SK-N-SH treated with all-trans-retinoic acid at 6 μM for 48 hours (cell line): ENCODE measurements around the gene SPIN4.

Source experiments
- ATAC-seq: fragments of 200-7000 bp; cut with Tn5 transposase; 3 replicates; pipeline ENCODE4 v1.9.1; 2020; ENCODE audit warnings: mild to moderate bottlenecking, moderate library complexity
- ARNTL ChIP-seq: fragments of 450-650 bp; formaldehyde crosslinking; IDR thresholded peaks from 2 replicates; pipeline ENCODE4 v1.5.0; 2020; ENCODE audit warnings: low read depth, mild to moderate bottlenecking, moderate library complexity, borderline replicate concordance
- BACH2 ChIP-seq: fragments of 250-450 bp; sonication (Bioruptor Pico); IDR thresholded peaks from 2 replicates; pipeline ENCODE4 v1.9.0; 2021; ENCODE audit warnings: mild to moderate bottlenecking, borderline replicate concordance
- ESRRG ChIP-seq: fragments of 250-450 bp; sonication (Bioruptor Pico); IDR thresholded peaks from 2 replicates; pipeline ENCODE4 v1.6.1; 2021; ENCODE audit warnings: mild to moderate bottlenecking
- GLIS3 ChIP-seq: fragments of 250-450 bp; sonication (Bioruptor Pico); IDR thresholded peaks from 2 replicates; pipeline ENCODE4 v1.5.0; 2020; ENCODE audit warnings: mild to moderate bottlenecking, moderate library complexity
- ISL1 ChIP-seq: fragments of 250-450 bp; sonication (Bioruptor Pico); IDR thresholded peaks from 2 replicates; pipeline ENCODE4 v2.1.2; 2022; ENCODE audit warnings: mild to moderate bottlenecking, moderate library complexity
- OSR1 ChIP-seq: fragments of 250-450 bp; sonication (Bioruptor Pico); IDR thresholded peaks from 2 replicates; pipeline ENCODE4 v1.8.0; 2022; ENCODE audit warnings: moderate library complexity, mild to moderate bottlenecking, inconsistent platforms
- PPARA ChIP-seq: fragments of 250-450 bp; sonication (Bioruptor Pico); IDR thresholded peaks from 2 replicates; pipeline ENCODE4 v1.5.0; 2020; ENCODE audit warnings: mild to moderate bottlenecking, borderline replicate concordance
- RARB ChIP-seq: fragments of 250-450 bp; sonication (Bioruptor Pico); IDR thresholded peaks from 2 replicates; pipeline ENCODE4 v1.8.0; 2021; ENCODE audit warnings: mild to moderate bottlenecking, moderate library complexity
- SNAI2 ChIP-seq: fragments of 250-450 bp; sonication (Bioruptor Pico); IDR thresholded peaks from 2 replicates; pipeline ENCODE4 v1.5.0; 2020; ENCODE audit warnings: mild to moderate bottlenecking, moderate library complexity
- TCF4 ChIP-seq: fragments of 250-450 bp; sonication (Bioruptor Pico); IDR thresholded peaks from 2 replicates; pipeline ENCODE4 v1.8.0; 2021; ENCODE audit warnings: mild to moderate bottlenecking, moderate library complexity, borderline replicate concordance
- TOX ChIP-seq: fragments of 250-450 bp; sonication (Bioruptor Pico); IDR thresholded peaks from 2 replicates; pipeline ENCODE4 v1.8.0; 2021; ENCODE audit warnings: mild to moderate bottlenecking, moderate library complexity, borderline replicate concordance
- ZC3H10 ChIP-seq: fragments of 250-450 bp; sonication (Bioruptor Pico); IDR thresholded peaks from 2 replicates; pipeline ENCODE4 v1.5.1; 2021; ENCODE audit warnings: mild to moderate bottlenecking, moderate library complexity
- ZFP3 ChIP-seq: fragments of 250-450 bp; sonication (Bioruptor Pico); IDR thresholded peaks from 2 replicates; pipeline ENCODE4 v1.5.0; 2020; ENCODE audit warnings: mild to moderate bottlenecking, moderate library complexity
- ZFP30 ChIP-seq: fragments of 450-650 bp; formaldehyde crosslinking; IDR thresholded peaks from 2 replicates; pipeline ENCODE4 v1.5.0; 2022; ENCODE audit warnings: mild to moderate bottlenecking, moderate library complexity
- ZNF565 ChIP-seq: fragments of 450-650 bp; formaldehyde crosslinking; conservative IDR thresholded peaks from 2 replicates; pipeline ENCODE4 v1.5.0; 2020; ENCODE audit warnings: low read depth, mild to moderate bottlenecking, moderate library complexity
- ZNF70 ChIP-seq: fragments of 450-650 bp; formaldehyde crosslinking; IDR thresholded peaks from 2 replicates; pipeline ENCODE4 v1.5.0; 2020; ENCODE audit warnings: mild to moderate bottlenecking, moderate library complexity
- ZNF8 ChIP-seq: fragments of 450-650 bp; formaldehyde crosslinking; IDR thresholded peaks from 2 replicates; pipeline ENCODE4 v1.5.0; 2020; ENCODE audit warnings: mild to moderate bottlenecking, moderate library complexity
- TF ChIP-seq, protein P1 (sequence below): fragments of 250-450 bp; sonication (Bioruptor Pico); IDR thresholded peaks from 2 replicates; pipeline ENCODE4 v1.5.1; 2020; ENCODE audit warnings: low read depth, mild to moderate bottlenecking, moderate library complexity
- TF ChIP-seq, protein P2 (sequence below): fragments of 250-450 bp; sonication (Bioruptor Pico); IDR thresholded peaks from 2 replicates; pipeline ENCODE4 v1.5.0; 2020; ENCODE audit warnings: mild to moderate bottlenecking, moderate library complexity
- TF ChIP-seq, protein P3 (sequence below): fragments of 250-450 bp; sonication (Bioruptor Pico); IDR thresholded peaks from 2 replicates; pipeline ENCODE4 v1.5.1; 2021; ENCODE audit warnings: mild to moderate bottlenecking, moderate library complexity
- TF ChIP-seq, protein P4 (sequence below): fragments of 250-450 bp; sonication (Bioruptor Pico); IDR thresholded peaks from 2 replicates; pipeline ENCODE4 v1.8.0; 2021; ENCODE audit warnings: low read depth, mild to moderate bottlenecking, moderate library complexity, borderline replicate concordance
- TF ChIP-seq, protein P5 (sequence below): fragments of 250-450 bp; sonication (Bioruptor Pico); IDR thresholded peaks from 2 replicates; pipeline ENCODE4 v1.8.0; 2020; ENCODE audit warnings: mild to moderate bottlenecking, moderate library complexity, borderline replicate concordance

SPIN4 gene

DNA sequence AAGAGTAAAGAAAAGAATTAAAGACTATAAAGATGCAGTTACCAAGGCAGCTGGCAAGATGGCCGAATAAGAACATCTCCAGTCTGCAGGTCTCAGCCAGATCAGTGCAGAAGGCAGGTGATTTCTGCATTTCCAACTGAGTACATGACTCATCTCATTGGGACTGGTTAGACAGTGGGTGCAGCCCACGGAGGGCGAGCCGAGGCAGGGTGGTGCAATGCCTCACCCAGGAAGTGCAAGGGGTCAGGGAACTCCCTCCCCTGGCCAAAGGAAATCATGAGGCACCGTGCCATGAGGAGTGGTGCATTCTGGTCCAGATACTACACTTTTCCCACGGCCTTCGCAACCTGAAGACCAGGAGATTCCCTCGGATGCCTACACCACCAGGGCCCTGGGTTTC, 20.5 kb downstream of the SPIN4 start:
- TF ChIP-seq ZFP3 (CRISPR knock-in tag) (no peak), BACH2 (no peak), TCF4 (CRISPR knock-in tag) (no peak), OSR1 (CRISPR knock-in tag) (no peak), PPARA (CRISPR knock-in tag) (no peak), ZNF8 (no peak), ZNF70 (CRISPR knock-in tag) (no peak), TOX (CRISPR knock-in tag) (no peak), ZC3H10 (CRISPR knock-in tag) (no peak), SNAI2 (no peak), ARNTL (no peak), GLIS3 (no peak), ZFP30 (CRISPR knock-in tag) (no peak), ISL1 (no peak), ESRRG (no peak), RARB (CRISPR knock-in tag) (no peak)
- TF ChIP-seq, protein P1, sequence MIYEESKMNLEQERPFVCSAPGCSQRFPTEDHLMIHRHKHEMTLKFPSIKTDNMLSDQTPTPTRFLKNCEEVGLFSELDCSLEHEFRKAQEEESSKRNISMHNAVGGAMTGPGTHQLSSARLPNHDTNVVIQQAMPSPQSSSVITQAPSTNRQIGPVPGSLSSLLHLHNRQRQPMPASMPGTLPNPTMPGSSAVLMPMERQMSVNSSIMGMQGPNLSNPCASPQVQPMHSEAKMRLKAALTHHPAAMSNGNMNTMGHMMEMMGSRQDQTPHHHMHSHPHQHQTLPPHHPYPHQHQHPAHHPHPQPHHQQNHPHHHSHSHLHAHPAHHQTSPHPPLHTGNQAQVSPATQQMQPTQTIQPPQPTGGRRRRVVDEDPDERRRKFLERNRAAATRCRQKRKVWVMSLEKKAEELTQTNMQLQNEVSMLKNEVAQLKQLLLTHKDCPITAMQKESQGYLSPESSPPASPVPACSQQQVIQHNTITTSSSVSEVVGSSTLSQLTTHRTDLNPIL (CRISPR knock-in tag) = no peak
- TF ChIP-seq, protein P2, sequence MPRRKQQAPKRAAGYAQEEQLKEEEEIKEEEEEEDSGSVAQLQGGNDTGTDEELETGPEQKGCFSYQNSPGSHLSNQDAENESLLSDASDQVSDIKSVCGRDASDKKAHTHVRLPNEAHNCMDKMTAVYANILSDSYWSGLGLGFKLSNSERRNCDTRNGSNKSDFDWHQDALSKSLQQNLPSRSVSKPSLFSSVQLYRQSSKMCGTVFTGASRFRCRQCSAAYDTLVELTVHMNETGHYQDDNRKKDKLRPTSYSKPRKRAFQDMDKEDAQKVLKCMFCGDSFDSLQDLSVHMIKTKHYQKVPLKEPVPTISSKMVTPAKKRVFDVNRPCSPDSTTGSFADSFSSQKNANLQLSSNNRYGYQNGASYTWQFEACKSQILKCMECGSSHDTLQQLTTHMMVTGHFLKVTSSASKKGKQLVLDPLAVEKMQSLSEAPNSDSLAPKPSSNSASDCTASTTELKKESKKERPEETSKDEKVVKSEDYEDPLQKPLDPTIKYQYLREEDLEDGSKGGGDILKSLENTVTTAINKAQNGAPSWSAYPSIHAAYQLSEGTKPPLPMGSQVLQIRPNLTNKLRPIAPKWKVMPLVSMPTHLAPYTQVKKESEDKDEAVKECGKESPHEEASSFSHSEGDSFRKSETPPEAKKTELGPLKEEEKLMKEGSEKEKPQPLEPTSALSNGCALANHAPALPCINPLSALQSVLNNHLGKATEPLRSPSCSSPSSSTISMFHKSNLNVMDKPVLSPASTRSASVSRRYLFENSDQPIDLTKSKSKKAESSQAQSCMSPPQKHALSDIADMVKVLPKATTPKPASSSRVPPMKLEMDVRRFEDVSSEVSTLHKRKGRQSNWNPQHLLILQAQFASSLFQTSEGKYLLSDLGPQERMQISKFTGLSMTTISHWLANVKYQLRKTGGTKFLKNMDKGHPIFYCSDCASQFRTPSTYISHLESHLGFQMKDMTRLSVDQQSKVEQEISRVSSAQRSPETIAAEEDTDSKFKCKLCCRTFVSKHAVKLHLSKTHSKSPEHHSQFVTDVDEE (CRISPR knock-in tag) = no peak
- TF ChIP-seq, protein P3, sequence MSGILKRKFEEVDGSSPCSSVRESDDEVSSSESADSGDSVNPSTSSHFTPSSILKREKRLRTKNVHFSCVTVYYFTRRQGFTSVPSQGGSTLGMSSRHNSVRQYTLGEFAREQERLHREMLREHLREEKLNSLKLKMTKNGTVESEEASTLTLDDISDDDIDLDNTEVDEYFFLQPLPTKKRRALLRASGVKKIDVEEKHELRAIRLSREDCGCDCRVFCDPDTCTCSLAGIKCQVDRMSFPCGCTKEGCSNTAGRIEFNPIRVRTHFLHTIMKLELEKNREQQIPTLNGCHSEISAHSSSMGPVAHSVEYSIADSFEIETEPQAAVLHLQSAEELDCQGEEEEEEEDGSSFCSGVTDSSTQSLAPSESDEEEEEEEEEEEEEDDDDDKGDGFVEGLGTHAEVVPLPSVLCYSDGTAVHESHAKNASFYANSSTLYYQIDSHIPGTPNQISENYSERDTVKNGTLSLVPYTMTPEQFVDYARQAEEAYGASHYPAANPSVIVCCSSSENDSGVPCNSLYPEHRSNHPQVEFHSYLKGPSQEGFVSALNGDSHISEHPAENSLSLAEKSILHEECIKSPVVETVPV = no peak
- TF ChIP-seq, protein P4, sequence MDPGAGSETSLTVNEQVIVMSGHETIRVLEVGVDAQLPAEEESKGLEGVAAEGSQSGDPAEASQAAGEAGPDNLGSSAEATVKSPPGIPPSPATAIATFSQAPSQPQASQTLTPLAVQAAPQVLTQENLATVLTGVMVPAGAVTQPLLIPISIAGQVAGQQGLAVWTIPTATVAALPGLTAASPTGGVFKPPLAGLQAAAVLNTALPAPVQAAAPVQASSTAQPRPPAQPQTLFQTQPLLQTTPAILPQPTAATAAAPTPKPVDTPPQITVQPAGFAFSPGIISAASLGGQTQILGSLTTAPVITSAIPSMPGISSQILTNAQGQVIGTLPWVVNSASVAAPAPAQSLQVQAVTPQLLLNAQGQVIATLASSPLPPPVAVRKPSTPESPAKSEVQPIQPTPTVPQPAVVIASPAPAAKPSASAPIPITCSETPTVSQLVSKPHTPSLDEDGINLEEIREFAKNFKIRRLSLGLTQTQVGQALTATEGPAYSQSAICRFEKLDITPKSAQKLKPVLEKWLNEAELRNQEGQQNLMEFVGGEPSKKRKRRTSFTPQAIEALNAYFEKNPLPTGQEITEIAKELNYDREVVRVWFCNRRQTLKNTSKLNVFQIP = no peak

DNA sequence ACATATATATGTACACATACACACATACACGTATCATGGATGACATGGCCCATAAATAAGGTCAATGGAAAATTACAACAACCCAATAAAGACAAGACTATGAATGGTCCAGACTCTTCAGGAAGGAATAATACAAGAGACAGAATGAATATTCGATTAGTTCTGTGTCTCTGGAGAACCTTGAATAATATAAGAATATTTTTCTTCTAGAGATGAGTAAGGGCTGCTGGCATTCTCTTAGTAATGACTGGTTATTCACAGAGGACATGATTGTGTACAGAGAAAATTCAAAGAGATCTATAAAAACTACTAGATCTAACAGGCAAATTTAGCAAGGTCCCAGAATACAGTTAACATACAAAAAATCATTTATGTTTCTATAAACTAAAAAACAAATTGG, 23.3 kb downstream of the SPIN4 start:
- no peak for ATAC-seq
- TF ChIP-seq ZFP30 (CRISPR knock-in tag) (no peak), OSR1 (CRISPR knock-in tag) (no peak), ZNF8 (no peak), RARB (CRISPR knock-in tag) (no peak), TOX (CRISPR knock-in tag) (no peak), ZNF565 (CRISPR knock-in tag) (no peak), ZNF70 (CRISPR knock-in tag) (no peak), GLIS3 (no peak)
- TF ChIP-seq, protein P5, sequence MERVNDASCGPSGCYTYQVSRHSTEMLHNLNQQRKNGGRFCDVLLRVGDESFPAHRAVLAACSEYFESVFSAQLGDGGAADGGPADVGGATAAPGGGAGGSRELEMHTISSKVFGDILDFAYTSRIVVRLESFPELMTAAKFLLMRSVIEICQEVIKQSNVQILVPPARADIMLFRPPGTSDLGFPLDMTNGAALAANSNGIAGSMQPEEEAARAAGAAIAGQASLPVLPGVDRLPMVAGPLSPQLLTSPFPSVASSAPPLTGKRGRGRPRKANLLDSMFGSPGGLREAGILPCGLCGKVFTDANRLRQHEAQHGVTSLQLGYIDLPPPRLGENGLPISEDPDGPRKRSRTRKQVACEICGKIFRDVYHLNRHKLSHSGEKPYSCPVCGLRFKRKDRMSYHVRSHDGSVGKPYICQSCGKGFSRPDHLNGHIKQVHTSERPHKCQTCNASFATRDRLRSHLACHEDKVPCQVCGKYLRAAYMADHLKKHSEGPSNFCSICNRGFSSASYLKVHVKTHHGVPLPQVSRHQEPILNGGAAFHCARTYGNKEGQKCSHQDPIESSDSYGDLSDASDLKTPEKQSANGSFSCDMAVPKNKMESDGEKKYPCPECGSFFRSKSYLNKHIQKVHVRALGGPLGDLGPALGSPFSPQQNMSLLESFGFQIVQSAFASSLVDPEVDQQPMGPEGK (CRISPR knock-in tag) = no peak
- TF ChIP-seq, protein P2 (CRISPR knock-in tag) = no peak

More for the DNA sequence above, 20.5 kb downstream of the SPIN4 start:
- ATAC-seq = no peak
